ENCODE results near the gene RBBP8NL.

RBBP8NL gene

DNA sequence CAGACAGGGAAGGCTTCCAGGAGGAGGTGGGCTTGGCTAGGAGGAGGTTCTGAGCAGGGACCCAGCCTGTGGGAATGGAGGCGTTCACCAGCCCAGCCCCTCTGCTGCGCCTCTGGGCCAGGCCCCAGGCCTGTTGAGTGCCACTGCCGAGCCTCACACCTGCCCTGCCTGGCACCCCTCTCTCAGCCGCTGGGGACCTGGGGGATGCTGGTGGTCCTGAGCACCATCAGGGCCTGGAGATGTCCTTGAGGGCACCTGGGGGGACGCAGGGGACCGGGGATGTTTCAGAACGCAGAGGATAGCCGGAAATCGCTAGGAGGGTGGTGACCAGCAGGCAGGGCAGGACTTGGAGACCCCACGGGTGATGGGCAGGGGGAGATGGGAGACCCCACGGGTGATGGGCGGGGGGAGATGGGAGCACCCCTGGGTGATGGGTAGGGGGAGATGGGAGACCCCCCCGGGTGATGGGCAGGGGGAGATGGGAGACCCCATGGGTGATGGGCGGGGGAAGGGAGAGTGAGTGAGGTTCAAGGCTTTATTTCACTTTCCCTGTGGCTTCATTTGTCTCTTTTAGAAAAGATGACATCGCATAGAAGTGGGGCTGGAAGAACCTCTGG is 35.7 kb upstream of the RBBP8NL start:
- DNase-seq (ENCODE audit: low read depth): no peak

- no peak for DNase-seq (ENCODE audit: low read depth)
Observed at GRCh38 chr20:62461834-62462233, 34.5 kb upstream of the RBBP8NL start.

DNA sequence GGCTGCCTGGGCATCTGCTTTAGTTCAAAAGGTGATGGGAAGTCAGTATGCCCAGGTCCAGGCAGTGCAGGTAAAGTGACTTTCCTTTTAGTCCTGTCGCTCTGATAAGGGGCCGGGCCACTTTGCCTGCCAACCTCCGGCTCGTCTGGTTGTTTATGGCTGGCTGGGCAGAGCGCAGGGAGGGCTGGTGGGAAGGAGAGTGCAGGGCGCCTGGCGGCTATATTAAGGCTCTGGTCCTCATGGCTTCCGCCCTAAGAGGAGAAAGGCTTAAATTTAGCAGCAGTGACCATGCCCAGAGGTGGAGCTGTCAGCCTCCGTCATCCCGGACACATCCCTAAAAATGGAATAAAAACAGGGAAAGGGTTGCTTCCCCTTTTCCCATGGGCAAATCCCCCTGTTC is 33.8 kb upstream of the RBBP8NL start:
- DNase-seq (ENCODE audit: low read depth): no peak

GRCh38 chr20:62460678-62461077 is 33.3 kb upstream of the RBBP8NL start:
- DNase-seq (ENCODE audit: low read depth): no peak

GRCh38 chr20:62459488-62459887 is 32.1 kb upstream of the RBBP8NL start:
- no peak for DNase-seq (ENCODE audit: low read depth)

DNA sequence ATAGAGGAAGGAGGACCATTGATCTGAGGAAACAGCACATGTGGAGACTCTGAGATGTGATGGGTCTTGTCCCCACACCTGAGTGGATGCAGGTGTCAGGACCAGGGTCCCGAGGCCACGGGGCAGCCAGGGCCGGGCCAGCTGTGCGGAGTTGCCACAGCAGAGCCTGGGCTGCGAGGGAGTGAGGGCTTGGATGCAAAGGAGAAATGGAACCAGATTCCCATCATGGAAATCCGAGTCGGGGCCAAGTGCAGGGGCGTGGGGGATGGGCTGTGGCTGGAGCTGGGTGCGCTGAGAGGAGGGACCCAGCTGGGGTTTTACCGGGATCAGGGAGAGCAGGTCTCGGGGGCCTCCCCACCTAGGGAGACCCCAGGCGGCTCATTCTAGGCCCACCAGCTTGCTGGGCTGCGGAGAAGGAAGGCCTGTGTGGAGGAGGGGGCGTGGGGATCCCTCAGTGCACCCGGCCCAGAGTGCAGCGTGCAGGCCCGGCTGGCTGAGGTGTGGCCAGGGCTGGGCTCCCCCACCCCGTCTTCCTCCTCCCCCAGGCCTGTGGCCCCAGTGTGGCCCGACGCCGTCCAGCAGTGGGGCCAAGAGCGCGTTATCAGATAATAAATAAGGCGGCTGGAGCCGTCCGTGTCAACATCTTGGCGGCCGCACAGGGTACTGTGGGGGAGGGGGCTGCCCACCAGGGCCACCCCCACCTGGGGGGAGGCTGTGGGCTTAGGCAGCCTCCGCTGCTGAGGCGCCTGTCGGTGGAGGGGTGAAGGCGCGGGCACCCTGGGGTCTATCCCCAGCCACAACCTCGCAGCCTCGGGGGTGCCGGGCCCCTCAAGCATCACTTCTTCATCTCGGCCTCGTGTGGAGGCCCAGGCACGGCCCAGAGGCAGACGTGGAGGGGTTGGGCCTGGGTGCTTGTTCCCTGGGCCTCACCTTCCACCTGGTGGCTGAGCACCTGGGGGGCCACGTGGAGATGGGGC is 31.2 kb upstream of the RBBP8NL start:
- no peak for DNase-seq (ENCODE audit: low read depth)

GRCh38 chr20:62457831-62458230 is 30.5 kb upstream of the RBBP8NL start:
- no peak for DNase-seq (ENCODE audit: low read depth)

- DNase-seq (ENCODE audit: low read depth): no peak
Observed at GRCh38 chr20:62457098-62457497, 29.8 kb upstream of the RBBP8NL start.

- DNase-seq (ENCODE audit: low read depth): no peak
Observed at GRCh38 chr20:62455929-62456328, 28.6 kb upstream of the RBBP8NL start.

DNA sequence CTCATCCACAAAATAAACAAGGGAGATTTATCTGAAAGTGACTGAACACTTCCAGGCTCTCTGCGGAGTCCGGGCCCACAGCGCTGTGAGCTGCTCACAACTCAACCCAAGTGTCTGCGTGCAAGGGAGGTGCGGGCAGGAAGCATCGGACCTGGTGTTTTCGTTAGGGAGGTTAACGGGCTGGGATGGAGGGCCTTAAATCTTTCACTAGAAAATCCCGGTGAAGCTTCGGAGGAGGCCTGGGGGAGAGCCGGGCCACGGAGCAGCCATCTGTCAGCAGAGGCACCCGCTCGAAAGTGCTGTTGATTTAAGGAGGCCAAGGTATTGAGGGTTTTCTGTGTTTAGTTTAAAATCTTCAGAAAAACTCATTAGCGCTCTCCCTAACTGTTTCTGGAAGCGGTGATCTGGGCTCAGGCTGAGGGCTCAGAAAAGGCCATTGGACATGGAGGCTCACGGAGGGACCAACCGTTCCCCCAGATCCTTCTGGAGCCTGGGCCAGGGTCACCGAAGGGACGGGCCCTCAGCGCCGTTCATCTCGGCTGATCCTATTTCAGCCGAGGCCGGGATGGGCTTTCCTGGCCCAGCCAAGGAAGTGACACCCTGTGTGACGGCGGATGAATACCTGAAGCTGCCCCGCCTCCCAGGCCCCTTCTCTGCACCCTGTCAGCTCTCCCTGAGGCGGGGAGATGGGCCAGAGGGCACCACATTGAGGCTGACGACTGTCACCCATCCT is 27.7 kb upstream of the RBBP8NL start:
- no peak for DNase-seq (ENCODE audit: low read depth)

DNA sequence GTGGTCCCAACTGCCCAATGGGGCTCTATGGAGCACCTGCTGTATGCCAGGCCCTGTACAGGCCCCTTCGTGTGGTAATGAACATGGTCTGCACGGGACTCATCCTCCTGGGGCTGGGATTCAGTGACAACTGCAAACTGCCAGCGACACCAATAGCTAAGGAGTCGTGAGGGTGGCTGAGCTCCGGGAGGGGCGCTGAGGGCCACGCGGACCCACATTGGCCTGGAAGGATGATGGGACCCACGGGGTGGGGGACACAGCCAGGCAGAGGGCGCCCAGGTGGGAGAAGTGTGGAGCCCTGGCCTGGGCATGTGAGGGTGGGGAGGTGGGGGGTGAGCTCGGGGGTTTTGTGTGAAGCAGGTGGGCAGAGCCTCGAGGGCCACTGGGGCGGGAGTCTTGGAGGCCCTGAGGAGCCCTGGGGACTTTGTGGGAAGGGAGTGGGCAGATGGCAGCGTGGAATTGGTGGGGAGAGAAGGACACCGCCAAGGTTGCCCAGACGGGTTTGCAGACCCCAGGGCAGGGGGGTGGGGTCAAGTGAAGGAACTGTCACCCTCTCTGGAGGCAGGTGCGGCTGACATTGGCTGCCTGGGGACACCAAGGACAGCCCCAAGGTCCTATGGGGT is 26.0 kb upstream of the RBBP8NL start:
- no peak for DNase-seq (ENCODE audit: low read depth)

GRCh38 chr20:62452475-62453095 is 25.2 kb upstream of the RBBP8NL start:
- no peak for DNase-seq (ENCODE audit: low read depth)

DNA sequence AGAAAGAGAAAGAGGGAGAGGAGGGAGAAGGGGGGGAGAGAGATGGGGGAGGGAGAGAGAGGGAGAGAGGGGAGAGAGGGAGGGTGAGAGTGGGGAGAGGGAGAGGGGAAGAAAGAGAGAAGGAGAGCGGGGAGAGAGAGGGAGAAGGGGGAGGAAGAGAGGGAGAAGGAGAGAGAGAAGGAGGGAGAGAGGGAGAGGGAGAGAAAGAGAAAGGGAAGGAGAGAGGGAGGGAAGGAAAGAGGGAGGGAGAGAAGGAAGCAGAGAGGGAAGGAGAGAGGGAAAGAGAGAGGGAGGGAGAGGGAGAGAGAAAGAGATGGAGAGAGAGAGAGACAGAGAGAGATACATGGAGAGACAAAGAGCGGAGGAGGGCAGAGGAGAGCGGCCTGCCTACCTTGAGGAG is 24.6 kb upstream of the RBBP8NL start:
- DNase-seq (ENCODE audit: low read depth): no peak

GRCh38 chr20:62451156-62451767 is 23.9 kb upstream of the RBBP8NL start:
- DNase-seq (ENCODE audit: low read depth): no peak

DNA sequence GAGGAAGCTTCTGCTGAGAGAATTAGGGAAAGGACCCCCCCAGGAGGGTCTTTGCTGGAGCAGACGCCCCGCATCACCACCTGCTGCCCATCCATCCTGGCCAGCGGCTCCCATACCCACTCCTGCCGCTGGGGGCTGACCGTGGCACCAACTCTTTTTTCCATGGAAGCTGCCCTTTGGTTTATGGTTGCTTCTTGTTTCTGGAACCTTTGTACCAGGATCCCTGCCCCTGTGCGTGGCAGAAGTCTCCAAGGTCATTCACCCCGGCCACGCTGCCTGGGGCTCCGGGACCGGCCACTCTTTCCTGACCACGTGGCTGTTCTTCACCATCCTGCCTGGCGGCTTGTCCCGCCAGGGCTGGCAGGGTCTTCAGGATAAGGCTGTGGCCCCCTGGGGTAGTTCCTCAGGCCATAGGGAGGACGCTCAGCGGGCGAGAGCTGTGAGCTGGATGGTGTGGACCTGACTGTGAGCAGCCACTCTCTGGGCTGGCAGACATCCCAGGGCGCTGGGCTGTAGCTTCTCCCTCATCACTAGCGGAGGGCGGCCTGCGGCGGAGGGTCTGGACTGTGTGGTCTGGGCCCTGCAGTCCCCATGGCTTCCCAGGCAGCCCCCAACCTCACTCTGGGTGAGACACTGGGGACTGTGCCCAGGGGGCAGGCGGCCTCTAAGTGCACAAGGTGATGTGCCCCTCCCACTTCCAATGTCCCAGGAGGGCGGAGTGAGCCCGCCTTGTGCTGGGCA is 22.8 kb upstream of the RBBP8NL start:
- no peak for DNase-seq (ENCODE audit: low read depth)

GRCh38 chr20:62448788-62449187 is 21.4 kb upstream of the RBBP8NL start:
- DNase-seq (ENCODE audit: low read depth): no peak

DNA sequence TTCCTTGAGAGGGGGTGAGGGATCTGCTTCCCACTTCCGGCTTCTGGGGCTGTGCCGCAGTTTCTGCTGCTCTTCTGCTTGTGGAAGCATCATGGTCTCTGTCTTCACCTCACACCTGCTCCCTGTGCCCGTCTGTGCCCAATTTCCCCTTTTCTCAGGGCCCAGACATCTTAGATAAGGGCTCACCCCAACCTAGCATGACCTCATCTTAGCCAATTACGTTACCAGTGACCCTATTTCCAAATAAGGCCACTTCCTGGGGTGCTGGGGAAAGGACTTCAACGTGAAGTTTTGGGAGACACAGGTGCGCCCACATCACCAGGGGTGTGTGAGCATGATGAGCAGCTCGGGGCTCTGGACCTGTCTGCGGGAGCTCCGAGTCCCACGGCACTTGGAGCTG is 20.7 kb upstream of the RBBP8NL start:
- no peak for DNase-seq (ENCODE audit: low read depth)

DNA sequence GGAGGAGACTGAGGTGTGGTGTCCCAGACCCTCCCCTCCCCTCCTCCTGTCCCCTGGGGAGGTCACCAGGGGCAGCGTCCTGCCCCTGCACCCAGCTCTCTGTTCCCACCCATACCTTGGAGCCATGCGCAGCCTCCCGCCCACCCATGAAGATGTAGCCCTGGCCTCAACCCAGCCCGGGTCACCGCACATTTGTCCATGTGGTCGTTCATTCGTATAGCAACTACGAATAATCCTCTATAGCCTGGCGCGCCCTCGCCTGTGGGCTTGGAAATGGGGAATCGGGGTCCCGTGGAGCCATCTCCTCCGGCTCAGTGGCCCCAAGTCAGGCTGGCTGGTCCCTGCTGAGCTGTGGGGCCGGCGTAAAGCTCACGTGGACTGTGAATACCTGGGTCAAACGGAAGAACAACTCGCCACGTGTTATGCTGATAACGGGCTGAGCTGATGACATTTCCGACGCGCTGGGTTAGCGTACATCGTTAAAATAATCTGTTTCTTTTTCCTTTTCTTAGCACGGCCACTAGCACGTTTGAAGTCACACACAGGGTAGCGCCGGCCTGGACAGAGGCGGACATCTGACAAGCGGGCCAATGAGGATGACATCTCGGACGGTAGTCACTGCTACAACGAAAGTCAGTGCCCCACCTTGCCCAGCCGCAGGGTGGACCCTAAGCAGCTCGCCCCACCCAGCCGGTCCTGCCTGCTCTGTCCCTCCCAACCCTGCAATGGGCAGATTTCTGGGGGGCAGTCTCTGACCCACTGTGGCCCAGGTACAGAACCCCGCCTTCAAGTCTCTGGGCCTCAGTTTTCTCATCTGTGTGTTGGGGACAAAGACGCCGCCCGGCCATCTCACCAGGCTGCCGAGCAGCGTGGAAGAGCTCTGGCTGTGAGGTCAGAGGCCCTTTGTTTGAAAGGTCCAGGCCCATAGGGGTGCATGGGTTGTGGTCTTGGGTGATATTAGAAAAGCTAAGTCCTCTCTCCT is 19.8 kb upstream of the RBBP8NL start:
- no peak for DNase-seq (ENCODE audit: low read depth)

DNA sequence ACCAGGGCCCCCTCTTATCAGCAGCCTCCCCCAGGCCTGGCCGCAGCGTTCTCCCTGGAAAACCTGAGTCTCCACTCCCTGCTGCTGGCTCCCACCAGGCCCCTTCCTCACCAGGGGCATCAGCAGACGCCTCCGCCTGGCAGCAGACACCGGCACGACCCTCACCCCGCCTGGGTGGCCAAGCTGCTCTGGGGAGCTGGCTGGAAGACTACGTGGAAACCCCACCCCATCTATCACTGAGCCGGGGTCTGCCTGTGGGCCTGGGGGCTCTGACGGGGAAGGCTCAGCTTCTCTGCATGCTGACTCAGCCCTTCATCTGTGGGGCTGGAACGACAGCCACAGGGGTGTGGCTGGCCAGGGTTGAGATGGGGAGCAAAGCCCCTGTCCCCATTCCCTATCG is 19.1 kb upstream of the RBBP8NL start:
- DNase-seq (ENCODE audit: low read depth): no peak

Data from fibroblast of the conjunctiva (primary cell).